IMR-90 (cell line): Measurements from ENCODE around the gene LRRC34. TPM values are rescaled to one million over a fixed set of nuclear protein-coding genes. Genes with fewer than 3 reads are reported as not detected.
A peak's percentile ranks its signal among the peaks of the same experiment; 100 is the strongest.

Experiments
- ATAC-seq: fragments of 200-7000 bp; cut with Tn5 transposase; 2 replicates; pipeline ENCODE4 v1.9.1; 2020; ENCODE audit warnings: low read depth, mild to moderate bottlenecking, moderate library complexity
- BruUV-seq: library from RNA; stranded (reverse); fragments of 400-500 nt; replicated peaks from 2 replicates; lab custom pipeline; 2021; lab: Mats Ljungman, UMichigan
- CTCF ChIA-PET: fragments of 300-600 bp; formaldehyde crosslinking; extraction: SDS; loops from one replicate; lab custom pipeline; 2021; ENCODE audit warnings: antibody characterized with exemption; lab: Yijun Ruan, JAX
- POLR2A ChIA-PET: fragments of 300-600 bp; sonication (Branson Sonifier 250); formaldehyde crosslinking; loops from one replicate; lab custom pipeline; 2022; ENCODE audit warnings: antibody characterized with exemption; ENCODE audit not compliant: unreplicated experiment; lab: Charles Lee
- DNase-seq: peaks from one replicate; pipeline ENCODE4 v3.0.0; 2013
- H2AFZ ChIP-seq: replicated peaks from 2 replicates; pipeline ENCODE3; 2013; ENCODE audit warnings: low read length, mild to moderate bottlenecking; ENCODE audit not compliant: poor library complexity
- H2AK5ac ChIP-seq: 2 replicates; pipeline ENCODE4 v1.6.1; 2013; ENCODE audit warnings: low read depth, low read length, inconsistent platforms
- H2AK9ac ChIP-seq: replicated peaks from 2 replicates; pipeline ENCODE3; 2013; ENCODE audit warnings: mild to moderate bottlenecking, low read depth, low read length, moderate library complexity; ENCODE audit not compliant: poor library complexity
- H2BK120ac ChIP-seq: 2 replicates; pipeline ENCODE4 v1.6.1; 2013; ENCODE audit warnings: low read depth, low read length, inconsistent platforms
- H2BK15ac ChIP-seq: 3 replicates; pipeline ENCODE4 v1.6.1; 2013; ENCODE audit warnings: low read depth, low read length, inconsistent platforms
- H2BK20ac ChIP-seq: 2 replicates; pipeline ENCODE4 v1.6.1; 2013; ENCODE audit warnings: low read depth, mild to moderate bottlenecking, inconsistent platforms, low read length, moderate library complexity
- H2BK5ac ChIP-seq: 2 replicates; pipeline ENCODE4 v1.6.1; 2013; ENCODE audit warnings: mild to moderate bottlenecking, low read depth, low read length, inconsistent platforms; ENCODE audit not compliant: poor library complexity, severe bottlenecking
- H3K14ac ChIP-seq: replicated peaks from 2 replicates; pipeline ENCODE4 v1.6.1; 2013; ENCODE audit warnings: low read depth, low read length, inconsistent platforms
- H3K18ac ChIP-seq: 2 replicates; pipeline ENCODE4 v1.6.1; 2013; ENCODE audit warnings: low read depth, low read length, control low read depth
- H3K23ac ChIP-seq: 2 replicates; pipeline ENCODE4 v1.6.1; 2013; ENCODE audit warnings: low read depth, low read length, inconsistent platforms
- H3K27ac ChIP-seq: 2 replicates; pipeline ENCODE4 v1.5.1; 2013; ENCODE audit warnings: mild to moderate bottlenecking, control low read depth, low read length; ENCODE audit not compliant: insufficient read depth
- H3K27me3 ChIP-seq: 2 replicates; pipeline ENCODE4 v1.6.1; 2013; ENCODE audit warnings: low read length; ENCODE audit not compliant: control insufficient read depth, insufficient read depth
- H3K36me3 ChIP-seq: 2 replicates; pipeline ENCODE4 v1.6.1; 2013; ENCODE audit warnings: low read length, mixed read lengths; ENCODE audit not compliant: control insufficient read depth, insufficient read depth
- H3K4ac ChIP-seq: 2 replicates; pipeline ENCODE4 v1.6.1; 2013; ENCODE audit warnings: low read depth, low read length, inconsistent platforms
- H3K4me1 ChIP-seq: 2 replicates; pipeline ENCODE4 v1.6.1; 2013; ENCODE audit warnings: low read length, mixed read lengths; ENCODE audit not compliant: control insufficient read depth, insufficient read depth
- H3K4me2 ChIP-seq: 2 replicates; pipeline ENCODE4 v1.6.1; 2013; ENCODE audit warnings: low read depth, mild to moderate bottlenecking, control low read depth, low read length, moderate library complexity
- H3K4me3 ChIP-seq: 2 replicates; pipeline ENCODE4 v1.5.1; 2013; ENCODE audit warnings: low read depth, mild to moderate bottlenecking, control low read depth, low read length, moderate library complexity; ENCODE audit not compliant: insufficient read depth
- H3K56ac ChIP-seq: 2 replicates; pipeline ENCODE4 v1.6.1; 2013; ENCODE audit warnings: low read length, inconsistent platforms; ENCODE audit not compliant: insufficient read depth; ENCODE audit errors: extremely low read depth
- H3K79me1 ChIP-seq, 2 experiments: 2 replicates each; pipeline ENCODE4 v1.6.1; 2013; ENCODE audit warnings: low read length in 2 of 2, inconsistent platforms in 1 of 2, low read depth in 1 of 2
- H3K9ac ChIP-seq: 2 replicates; pipeline ENCODE4 v1.6.1; 2013; ENCODE audit warnings: low read depth, low read length, control low read depth
- H3K9me1 ChIP-seq: 2 replicates; pipeline ENCODE4 v1.6.1; 2013; ENCODE audit warnings: low read length, inconsistent platforms; ENCODE audit not compliant: insufficient read depth
- H3K9me3 ChIP-seq: 2 replicates; pipeline ENCODE4 v1.6.1; 2013; ENCODE audit warnings: low read length; ENCODE audit not compliant: control insufficient read depth, insufficient read depth
- H4K20me1 ChIP-seq: 2 replicates; pipeline ENCODE4 v1.6.1; 2013; ENCODE audit warnings: low read length, inconsistent platforms; ENCODE audit not compliant: insufficient read depth
- H4K5ac ChIP-seq: 2 replicates; pipeline ENCODE4 v1.6.1; 2013; ENCODE audit warnings: mild to moderate bottlenecking, low read depth, low read length, control low read depth
- H4K8ac ChIP-seq, 2 experiments: 2 replicates each; pipeline ENCODE4 v1.6.1; 2013; ENCODE audit warnings: low read depth in 2 of 2, low read length in 2 of 2, control low read depth in 1 of 2, inconsistent platforms in 1 of 2
- H4K91ac ChIP-seq: 2 replicates; pipeline ENCODE4 v1.6.1; 2013; ENCODE audit warnings: low read depth, low read length, inconsistent platforms; ENCODE audit not compliant: insufficient read depth
- MAZ ChIP-seq: IDR thresholded peaks from 2 replicates; pipeline ENCODE4 v1.6.1; 2012; ENCODE audit warnings: low read depth, mild to moderate bottlenecking, low read length, improper control_type of control experiment, moderate library complexity, borderline replicate concordance
- POLR2A ChIP-seq: IDR thresholded peaks from 2 replicates; pipeline ENCODE4 v1.6.1; 2012; ENCODE audit warnings: mild to moderate bottlenecking, low read depth, low read length
- RCOR1 ChIP-seq: IDR thresholded peaks from 2 replicates; pipeline ENCODE4 v1.6.1; 2012; ENCODE audit warnings: mild to moderate bottlenecking, low read length, improper control_type of control experiment; ENCODE audit not compliant: insufficient replicate concordance
- WGBS, 2 experiments: methylation state at CpG; one replicate each; pipeline versions ENCODE4 v1.1.5 to v1.1.7; 2013; ENCODE audit warnings: missing lambda C conversion rate in 2 of 2; ENCODE audit not compliant: insufficient read length in 1 of 2; ENCODE audit errors: extremely low coverage in 2 of 2; 5-methylcytosine and 5-hydroxymethylcytosine counted together
- dilution Hi-C: fragments of 300-500 bp; cut with HindIII; formaldehyde crosslinking; loops from one replicate; pipeline ENCODE4 v1.14.3; 2018; ENCODE audit warnings: low sequenced_read_pairs; ENCODE audit not compliant: unreplicated experiment
- in situ Hi-C: fragments of 300-500 bp; cut with MboI; formaldehyde crosslinking; loops from 3 replicates; pipeline ENCODE4 v1.14.3; 2019; ENCODE audit warnings: low sequenced_read_pairs, inconsistent platforms, mixed read lengths
- intact Hi-C: fragments of 100-400 bp; cut with micrococcal nuclease; formaldehyde crosslinking; loops from 2 replicates; pipeline ENCODE4 v1.10.0; 2022
- polyA plus RNA-seq, 3 experiments: library from polyadenylated mRNA; depleted of rRNA; stranded (reverse); fragments of >200 nt; gene quantifications; 2 replicates each; pipeline ENCODE4 v1.2.3, GENCODE V29; 2012; ENCODE audit warnings: low replicate concordance in 1 of 3
- total RNA-seq: library from RNA; depleted of rRNA; stranded (reverse); fragments of >200 nt; gene quantifications from 2 replicates; pipeline ENCODE4 v1.2.3, GENCODE V29; 2012

LRRC34 gene
- total and polyA plus RNA-seq, 2 of the 4 experiments (the other 2 are of a cell fraction): 0.90 to 0.91 TPM

GRCh38 chr3:169764882-169765612, 47.7 kb downstream of the LRRC34 start, which contains the start of gene TERC:
TERC (minus strand) TSS chr3:169765060.
- no peaks in the 10 kb centered on the region for H3K79me1 ChIP-seq
- peak within 1 kb of the TSS; percentile 99 for H3K4ac ChIP-seq
- peaks cover 3% of the 10 kb centered on the region; the same call in 1 of the 2 replicates for H3K9me3 ChIP-seq
- H3K4me2 ChIP-seq: peak within 1 kb of the TSS; percentile 97
- no peaks in the 10 kb centered on the region for H3K9me1 ChIP-seq
- no peaks in the 10 kb centered on the region for H3K36me3 ChIP-seq
- peak; percentile 86 for ATAC-seq
- H2AFZ ChIP-seq: peak within 1 kb of the TSS; percentile 96
- peak within 1 kb of the TSS; percentile 92 for H3K9ac ChIP-seq
- intact Hi-C loops (no loop called here), in situ Hi-C loops (loop anchor here (25.0 kb wide), 1 partner anchor 1678 kb away; the partner anchor contains the start of gene GOLIM4), dilution Hi-C loops (no loop called here)
- peak within 1 kb of the TSS; percentile 92 for H4K91ac ChIP-seq
- DNase-seq: peak; percentile 82
- peaks cover 4% of the 10 kb centered on the region; the same call in 1 of the 2 replicates for H3K4me1 ChIP-seq
- ChIA-PET CTCF (no interaction called here), POLR2A (interaction anchor here (1.0 kb wide), 1 partner anchor 47 kb away, joined by 3 read pairs; no protein-coding TSS in a partner anchor)
- peak within 1 kb of the TSS; percentile 97 for H2AK9ac ChIP-seq
- H3K14ac ChIP-seq: peak within 1 kb of the TSS; percentile 98
- no peak within 1 kb of the TSS; the same call in 1 of the 2 replicates for H2BK20ac ChIP-seq
- H3K18ac ChIP-seq: peak within 1 kb of the TSS; percentile 73
- H4K5ac ChIP-seq: peak within 1 kb of the TSS; percentile 100
- WGBS, 2 experiments: 9% methylated on average over 12 of the region's 42 CpGs; no CpG with 5 or more reads in 1 of the 2 experiments
- no peaks in the 10 kb centered on the region for H3K27me3 ChIP-seq
- peak within 1 kb of the TSS; percentile 84 to 98 for H4K8ac ChIP-seq
- BruUV-seq: TSS peak; percentile 91
- H3K56ac ChIP-seq: peak within 1 kb of the TSS; percentile 87
- peak within 1 kb of the TSS; percentile 95 for H3K23ac ChIP-seq
- peak within 1 kb of the TSS; percentile 57 for H2BK120ac ChIP-seq
- H3K27ac ChIP-seq: peak within 1 kb of the TSS; percentile 88
- no peaks in the 10 kb centered on the region for H4K20me1 ChIP-seq
- H2AK5ac ChIP-seq: peak within 1 kb of the TSS; percentile 93
- peak within 1 kb of the TSS; percentile 89 for H3K4me3 ChIP-seq
- TF ChIP-seq MAZ (peak; percentile 23; the same call in 1 of the 2 replicates), RCOR1 (no peak), POLR2A (peak; percentile 97)
- no peak within 1 kb of the TSS for H2BK15ac ChIP-seq
- H2BK5ac ChIP-seq: peak within 1 kb of the TSS; percentile 80
